ENCODE data around the gene CYP4F22.
"Not testable (repeated sequence)": the region's sequence is repeated elsewhere in the genome, so short reads cannot be mapped to it uniquely, and the experiment has no call there.

The CYP4F22 gene

GRCh38 chr19:15495151-15495550 is 13.2 kb upstream of the CYP4F22 start:
- DNase-seq = no peak

- no peak for DNase-seq
These were observed 10.0 kb upstream of the CYP4F22 start for GRCh38 chr19:15498156-15498858.

GRCh38 chr19:15498910-15499309 is 9.4 kb upstream of the CYP4F22 start:
- DNase-seq = no peak

GRCh38 chr19:15501596-15501995 is 6.7 kb upstream of the CYP4F22 start:
- DNase-seq = no peak

GRCh38 chr19:15502264-15502663 is 6.1 kb upstream of the CYP4F22 start:
- no peak for DNase-seq

GRCh38 chr19:15506074-15506571 is 2.2 kb upstream of the CYP4F22 start:
- DNase-seq = no peak

- no peak for DNase-seq
These were observed 974 bp upstream of the CYP4F22 start for GRCh38 chr19:15507068-15508034.

- DNase-seq = no peak
These were observed 3.5 kb downstream of the CYP4F22 start for GRCh38 chr19:15511671-15512424.

- DNase-seq = not testable (repeated sequence)
These were observed 6.9 kb downstream of the CYP4F22 start for GRCh38 chr19:15515227-15515625.

GRCh38 chr19:15516363-15516762 is 8.0 kb downstream of the CYP4F22 start:
- no peak for DNase-seq

GRCh38 chr19:15517778-15518177 is 9.5 kb downstream of the CYP4F22 start:
- no peak for DNase-seq

- DNase-seq = no peak
These were observed 11.2 kb downstream of the CYP4F22 start for GRCh38 chr19:15519433-15519976.

- DNase-seq = no peak
These were observed 16.5 kb downstream of the CYP4F22 start for GRCh38 chr19:15524781-15525180.

- no peak for DNase-seq
These were observed 17.0 kb downstream of the CYP4F22 start for GRCh38 chr19:15525291-15525690.

- no peak for DNase-seq
These were observed 18.1 kb downstream of the CYP4F22 start for GRCh38 chr19:15526408-15526807.

GRCh38 chr19:15527705-15528104 is 19.4 kb downstream of the CYP4F22 start:
- no peak for DNase-seq

- DNase-seq = no peak
These were observed 21.5 kb downstream of the CYP4F22 start for GRCh38 chr19:15529774-15530372.

GRCh38 chr19:15532779-15533521 is 24.6 kb downstream of the CYP4F22 start:
- no peak for DNase-seq

GRCh38 chr19:15533522-15533830 is 25.2 kb downstream of the CYP4F22 start:
- DNase-seq = not testable (repeated sequence)

GRCh38 chr19:15534957-15535864 is 26.9 kb downstream of the CYP4F22 start:
- DNase-seq = no peak

GRCh38 chr19:15536350-15536749 is 28.0 kb downstream of the CYP4F22 start:
- DNase-seq = no peak

Measured in SHP77 treated with DMSO at 0.1 percent for 48 hours (cell line).